Esophagus squamous epithelium (tissue), 5 donors: ENCODE results near the gene MAMSTR. TPM values are rescaled to one million over a fixed set of nuclear protein-coding genes. Genes with fewer than 3 reads are reported as not detected.

Experiments used
- DNase-seq: peaks from one replicate; lab custom pipeline; 2025; lab: John Stamatoyannopoulos, UW
- H3K27ac ChIP-seq, 4 donors: fragments of 200-600 bp; sonication (generic); one replicate each; pipeline ENCODE4 v1.5.1; 2016 to 2019; ENCODE audit warnings: mild to moderate bottlenecking in 1 of 4
- H3K27me3 ChIP-seq, 4 donors: fragments of 200-600 bp; sonication (generic); 1 replicate in 3 of 4; 2 replicates in 1 of 4; pipeline versions ENCODE4 v1.5.1 to v1.6.0; 2017 to 2021; ENCODE audit warnings: antibody characterized with exemption in 1 of 4
- H3K36me3 ChIP-seq, 3 donors: fragments of 200-600 bp; sonication (generic); one replicate each; pipeline ENCODE4 v1.5.1; 2016 to 2019
- H3K4me1 ChIP-seq, 3 donors: fragments of 200-600 bp; sonication (generic); one replicate each; pipeline ENCODE4 v1.5.1; 2017 to 2019
- H3K4me3 ChIP-seq, 4 donors: fragments of 200-600 bp; sonication (generic); 1 replicate in 3 of 4; 2 replicates in 1 of 4; pipeline ENCODE4 v1.5.1; 2016 to 2019; ENCODE audit warnings: mild to moderate bottlenecking in 2 of 4, moderate library complexity in 1 of 4
- H3K9me3 ChIP-seq, 3 donors: fragments of 200-600 bp; sonication (generic); one replicate each; pipeline ENCODE4 v1.5.1; 2016 to 2019
- POLR2A ChIP-seq, 4 donors: fragments of 450-650 bp; IDR thresholded peaks; one replicate each; pipeline ENCODE4 v1.6.1; 2017; ENCODE audit warnings: antibody characterized with exemption in 4 of 4, mild to moderate bottlenecking in 4 of 4, moderate library complexity in 3 of 4
- WGBS, 2 donors: methylation state at CpG; one replicate each; pipeline ENCODE4 v1.1.5; 2018; 5-methylcytosine and 5-hydroxymethylcytosine counted together
- intact Hi-C: fragments of 100-400 bp; cut with DNase I; formaldehyde crosslinking; loops from one replicate; pipeline ENCODE4 v1.15.0; 2022
- total RNA-seq, 4 donors: library from RNA; depleted of rRNA; stranded (reverse); fragments of >200 nt; gene quantifications; one replicate each; pipeline ENCODE4 v1.1.0, GENCODE V29; 2016
- TF ChIP-seq, protein P1 (sequence below), 6 experiments: fragments of 450-650 bp in 4 of 6; fragments of 200-600 bp in 2 of 6; sonication (generic) in 2 of 6; IDR thresholded peaks; one replicate each; pipeline ENCODE4 v1.5.1; 2016 to 2019; ENCODE audit warnings: antibody characterized with exemption in 6 of 6, mild to moderate bottlenecking in 4 of 6, moderate library complexity in 4 of 6
- donor health status: DM: yes; HTN: yes; CAD: no.

Gene MAMSTR
- total RNA-seq, 4 donors from 2014 or later = 0.57 to 2.0 TPM; not detected in 2

DNA sequence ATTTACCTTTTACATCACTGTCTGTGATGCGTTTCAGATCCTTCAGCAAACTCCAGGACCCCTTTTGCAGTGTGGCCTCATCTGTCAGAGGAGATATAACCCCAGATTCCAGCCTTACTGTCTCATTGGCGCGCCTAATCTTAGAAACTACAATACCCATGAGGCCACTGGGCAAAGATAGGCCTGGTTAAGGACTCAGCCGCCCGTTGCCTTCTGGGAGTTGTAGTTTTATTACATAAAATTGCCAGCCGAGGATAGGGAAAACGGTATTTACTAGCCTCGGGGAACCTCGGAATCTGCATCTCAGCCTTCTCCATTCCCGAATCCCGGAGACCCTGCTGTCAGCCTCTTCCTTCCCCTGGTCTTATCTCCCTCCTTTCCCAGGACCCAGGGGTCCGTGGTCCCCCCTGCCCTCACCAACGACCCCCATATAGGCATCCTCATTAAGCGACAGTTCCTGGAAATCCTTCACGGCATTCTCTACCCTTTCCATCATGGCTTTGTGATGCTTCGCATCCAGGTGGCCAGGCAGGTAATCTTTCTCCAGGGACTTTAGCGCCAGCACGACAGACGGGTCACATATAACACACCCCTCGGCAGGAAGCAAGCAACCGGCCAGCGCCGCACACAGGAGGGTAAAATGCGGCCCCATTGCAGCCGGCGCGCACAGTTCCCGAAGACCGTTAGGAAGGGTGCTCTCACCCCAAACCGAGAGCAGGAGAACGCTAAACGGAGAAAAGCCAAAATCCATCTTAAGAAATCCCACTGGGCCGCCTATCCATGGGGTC, 25.9 kb upstream of the MAMSTR start:
- 39% methylated on average over 26 to 27 of the region's 33 CpGs for WGBS, 2 donors
- no peak for TF ChIP-seq POLR2A (IDR thresholded peaks at IDR 0.05)
- TF ChIP-seq, protein P1, sequence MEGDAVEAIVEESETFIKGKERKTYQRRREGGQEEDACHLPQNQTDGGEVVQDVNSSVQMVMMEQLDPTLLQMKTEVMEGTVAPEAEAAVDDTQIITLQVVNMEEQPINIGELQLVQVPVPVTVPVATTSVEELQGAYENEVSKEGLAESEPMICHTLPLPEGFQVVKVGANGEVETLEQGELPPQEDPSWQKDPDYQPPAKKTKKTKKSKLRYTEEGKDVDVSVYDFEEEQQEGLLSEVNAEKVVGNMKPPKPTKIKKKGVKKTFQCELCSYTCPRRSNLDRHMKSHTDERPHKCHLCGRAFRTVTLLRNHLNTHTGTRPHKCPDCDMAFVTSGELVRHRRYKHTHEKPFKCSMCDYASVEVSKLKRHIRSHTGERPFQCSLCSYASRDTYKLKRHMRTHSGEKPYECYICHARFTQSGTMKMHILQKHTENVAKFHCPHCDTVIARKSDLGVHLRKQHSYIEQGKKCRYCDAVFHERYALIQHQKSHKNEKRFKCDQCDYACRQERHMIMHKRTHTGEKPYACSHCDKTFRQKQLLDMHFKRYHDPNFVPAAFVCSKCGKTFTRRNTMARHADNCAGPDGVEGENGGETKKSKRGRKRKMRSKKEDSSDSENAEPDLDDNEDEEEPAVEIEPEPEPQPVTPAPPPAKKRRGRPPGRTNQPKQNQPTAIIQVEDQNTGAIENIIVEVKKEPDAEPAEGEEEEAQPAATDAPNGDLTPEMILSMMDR (IDR thresholded peaks at IDR 0.05) = no peak
- Histone ChIP-seq H3K4me3 (no peak overlapping the region), H3K4me1 (peaks cover 8 to 30% (median 13%) of the 10 kb centered on the region in 3 donors), H3K36me3 (peaks cover 0 to 38% (median 0%) of the 10 kb centered on the region in 3 donors), H3K27me3 (peaks cover 0 to 16% (median 0%) of the 10 kb centered on the region in 4 donors), H3K9me3 (no peaks in the 10 kb centered on the region), H3K27ac (no peak overlapping the region)
- intact Hi-C loops = no loop called here
- DNase-seq = no peak

DNA sequence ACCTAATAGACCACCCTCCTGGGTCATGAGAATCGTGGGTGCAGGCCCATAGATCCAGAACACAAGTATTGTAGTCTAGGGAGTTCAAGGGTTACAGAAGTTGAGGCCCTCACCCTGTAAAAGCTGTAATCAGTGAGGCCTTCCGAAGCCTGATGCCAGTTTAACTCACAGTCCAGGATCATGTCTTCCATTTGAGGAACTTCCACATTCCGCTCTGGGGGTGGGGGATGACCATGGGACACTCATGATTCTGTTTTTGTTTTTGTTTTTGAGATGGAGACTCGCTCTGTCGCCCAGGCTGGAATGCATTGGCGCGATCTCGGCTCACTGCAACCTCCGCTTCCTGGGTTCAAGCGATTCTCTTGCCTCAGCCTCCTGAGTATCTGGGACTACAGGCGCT, 22.6 kb upstream of the MAMSTR start:
- no peaks in the 10 kb centered on the region for H3K9me3 ChIP-seq
- TF ChIP-seq, protein P1 (IDR thresholded peaks at IDR 0.05) = no peak
- no peak for TF ChIP-seq POLR2A (IDR thresholded peaks at IDR 0.05)
- peaks cover 22 to 59% (median 31%) of the 10 kb centered on the region in 3 donors for H3K4me1 ChIP-seq
- 83% methylated on average over 10 to 11 of the region's 11 CpGs for WGBS, 2 donors
- no peak for DNase-seq
- no peak overlapping the region for H3K4me3 ChIP-seq
- intact Hi-C loops = no loop called here
- H3K36me3 ChIP-seq = peaks cover 0 to 8% (median 0%) of the 10 kb centered on the region in 3 donors
- peak overlapping the region; percentile 49 to 87 (median 82) for H3K27ac ChIP-seq
- H3K27me3 ChIP-seq = peaks cover 0 to 10% (median 0%) of the 10 kb centered on the region in 4 donors

DNA sequence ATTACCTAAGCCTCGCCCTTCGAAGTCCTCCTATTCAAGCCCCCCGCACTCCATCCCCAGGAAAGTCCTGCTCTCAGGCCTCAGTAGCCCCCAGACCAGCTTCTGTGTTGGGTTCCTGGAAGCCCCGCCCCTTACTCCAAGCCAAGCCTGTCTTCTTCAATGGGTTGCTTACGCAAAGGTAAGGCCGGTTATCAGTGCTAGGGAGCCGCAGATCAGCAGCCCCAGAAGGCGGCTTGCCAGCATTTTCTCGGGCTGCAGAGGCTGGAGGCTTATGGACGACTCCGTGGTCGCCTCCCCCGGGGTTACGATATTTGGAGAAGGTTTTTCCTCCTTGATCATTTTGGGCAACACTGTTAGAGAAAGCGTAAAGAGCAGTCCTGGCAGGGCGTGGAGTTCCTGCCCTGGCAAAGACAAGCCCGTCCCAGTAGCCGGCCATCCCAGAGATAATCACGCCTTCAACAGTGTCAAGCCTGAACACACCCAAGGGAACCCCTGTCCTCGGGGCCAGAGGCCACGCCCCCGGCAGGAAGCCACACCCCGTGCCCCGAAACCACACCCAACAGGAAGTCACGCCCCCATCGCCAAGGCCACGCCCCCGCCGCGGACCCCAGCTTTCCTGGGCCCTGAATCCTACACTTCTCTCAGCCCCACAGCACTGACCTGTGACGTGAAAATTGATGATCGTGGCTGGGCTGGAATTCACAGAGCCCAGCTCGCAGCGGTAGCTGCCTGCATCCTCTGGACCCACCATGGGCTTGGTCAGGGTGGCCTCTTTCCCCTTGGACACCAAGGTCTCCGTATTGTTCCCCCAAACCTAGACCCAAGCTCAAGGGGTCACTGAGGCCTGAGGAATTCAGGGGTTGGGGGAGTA, 21.8 kb upstream of the MAMSTR start:
- Histone ChIP-seq H3K36me3 (peaks cover 0 to under 1% (median 0%) of the 10 kb centered on the region in 3 donors), H3K4me1 (peaks cover 22 to 51% (median 31%) of the 10 kb centered on the region in 3 donors), H3K27me3 (peaks cover 0 to 9% (median 0%) of the 10 kb centered on the region in 4 donors), H3K27ac (peak overlapping the region; percentile 78 to 87 (median 82)), H3K9me3 (no peaks in the 10 kb centered on the region), H3K4me3 (peak overlapping the region in 3 of 4 donors; percentile 45 to 78 (median 69))
- WGBS, 2 donors = 20 to 22% methylated on average over 15 to 17 of the region's 35 CpGs
- intact Hi-C loops = no loop called here
- DNase-seq = no peak
- TF ChIP-seq, protein P1 (IDR thresholded peaks at IDR 0.05) = no peak
- peak in 1 of 4 donors; percentile 52 for TF ChIP-seq POLR2A (IDR thresholded peaks at IDR 0.05)

DNA sequence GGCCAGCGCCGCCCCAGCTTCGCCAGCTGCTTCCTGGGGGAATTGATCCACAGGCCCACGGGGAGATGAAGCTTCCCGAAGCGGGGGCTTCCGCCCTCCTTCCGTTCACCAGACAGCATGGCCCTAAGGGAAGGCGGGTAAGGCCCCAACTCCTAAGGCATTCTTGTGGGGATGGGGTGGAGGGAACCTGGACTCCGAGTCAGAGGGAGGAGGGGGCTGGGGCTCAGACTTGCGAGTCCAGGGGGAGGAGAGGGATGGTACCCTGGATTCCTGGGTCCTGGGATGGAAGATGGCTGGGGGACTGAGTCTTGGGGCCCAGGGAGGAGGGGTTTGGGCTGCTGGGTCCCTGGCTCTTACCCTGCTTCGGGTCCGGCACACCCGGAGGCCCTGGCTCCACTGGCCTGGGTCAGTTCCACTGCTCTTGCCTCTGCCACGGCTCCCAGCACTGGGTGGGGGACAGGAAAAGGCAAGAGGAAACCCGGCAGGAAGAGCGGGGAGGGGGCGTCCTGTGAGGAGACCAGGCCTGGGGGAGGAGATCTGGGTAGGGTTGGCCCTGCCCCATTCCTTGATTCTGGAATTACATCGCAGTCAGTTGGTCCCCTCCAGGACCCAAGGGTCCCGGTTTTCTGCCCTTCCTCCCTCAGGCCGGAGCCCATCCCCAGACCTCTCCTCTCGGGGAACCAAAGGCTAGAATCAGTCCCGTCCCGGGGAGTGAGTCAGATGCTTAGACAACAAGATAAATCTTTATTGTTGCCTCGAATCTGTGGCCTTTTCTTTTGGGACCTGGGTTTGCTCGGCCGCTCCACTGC, 20.8 kb upstream of the MAMSTR start, which contains the start of gene RASIP1:
Gene RASIP1 (minus strand): TSS at position 447 of the 809 bp plus-strand sequence. CDS start 328 bp downstream, at position 119.
- peaks cover 22 to 50% (median 31%) of the 10 kb centered on the region in 3 donors for H3K4me1 ChIP-seq
- peak within 1 kb of the TSS; percentile 78 to 87 (median 82) for H3K27ac ChIP-seq
- WGBS, 2 donors = 58 to 68% methylated on average over 11 of the region's 27 CpGs
- no peak for DNase-seq
- H3K36me3 ChIP-seq = no peaks in the 10 kb centered on the region
- peak within 1 kb of the TSS; percentile 45 to 78 (median 58) for H3K4me3 ChIP-seq
- H3K27me3 ChIP-seq = peaks cover 0 to under 1% (median 0%) of the 10 kb centered on the region in 4 donors
- intact Hi-C loops = no loop called here
- no peaks in the 10 kb centered on the region for H3K9me3 ChIP-seq
- peak in 2 of 4 donors; percentile 33 to 50 for TF ChIP-seq POLR2A (IDR thresholded peaks at IDR 0.05)
- TF ChIP-seq, protein P1 (IDR thresholded peaks at IDR 0.05) = no peak
